Stimulated activated CD8-positive, alpha-beta memory T cell treated with anti-CD3 and anti-CD28 coated beads, Interleukin-15, amount 100 ng/mL, for 24 hours (primary cell): ENCODE results near the gene IGF2.

Experiments used
- DNase-seq: peaks from one replicate; pipeline ENCODE4 v3.0.0-alpha.2; 2020; ENCODE audit warnings: low read depth

Gene IGF2

GRCh38 chr11:2153581-2154194 is 14.5 kb upstream of the IGF2 start:
- no peak for DNase-seq

GRCh38 chr11:2151500-2152257 is 12.5 kb upstream of the IGF2 start:
- DNase-seq: peak; percentile 58

- no peak for DNase-seq
These were observed 11.0 kb upstream of the IGF2 start for GRCh38 chr11:2149864-2150847.

- no peak for DNase-seq
These were observed 10.3 kb upstream of the IGF2 start for GRCh38 chr11:2149460-2149859.

GRCh38 chr11:2148595-2148994 is 9.4 kb upstream of the IGF2 start:
- no peak for DNase-seq

- DNase-seq: no peak
These were observed 8.2 kb upstream of the IGF2 start for GRCh38 chr11:2147391-2147790.

- DNase-seq: no peak
These were observed 6.9 kb upstream of the IGF2 start for GRCh38 chr11:2146051-2146450.

GRCh38 chr11:2144544-2145248 is 5.5 kb upstream of the IGF2 start:
- no peak for DNase-seq

- no peak for DNase-seq
These were observed 4.8 kb upstream of the IGF2 start for GRCh38 chr11:2143799-2144543.

- no peak for DNase-seq
These were observed 4.2 kb upstream of the IGF2 start for GRCh38 chr11:2143477-2143798.

GRCh38 chr11:2142762-2143202 is 3.6 kb upstream of the IGF2 start:
- no peak for DNase-seq

GRCh38 chr11:2142300-2142759 is 3.1 kb upstream of the IGF2 start:
- DNase-seq: no peak

GRCh38 chr11:2140411-2141400 is 1.5 kb upstream of the IGF2 start:
- no peak for DNase-seq

GRCh38 chr11:2139621-2140337 is 590 bp upstream of the IGF2 start:
- DNase-seq: no peak

- DNase-seq: no peak
These were observed 612 bp downstream of the IGF2 start for GRCh38 chr11:2138431-2139122.

GRCh38 chr11:2138068-2138430 is 1.1 kb downstream of the IGF2 start:
- DNase-seq: no peak

- DNase-seq: no peak
These were observed 1.8 kb downstream of the IGF2 start for GRCh38 chr11:2137202-2138067.

GRCh38 chr11:2136952-2137201 is 2.3 kb downstream of the IGF2 start:
- DNase-seq: no peak
